Measurements from ENCODE around the gene ADAMTS3. TPM values are rescaled to one million over a fixed set of nuclear protein-coding genes. Genes with fewer than 3 reads are reported as not detected.

The ADAMTS3 gene
- polyA plus RNA-seq, 1 donor from 2014 or later = 0.20 TPM

DNA sequence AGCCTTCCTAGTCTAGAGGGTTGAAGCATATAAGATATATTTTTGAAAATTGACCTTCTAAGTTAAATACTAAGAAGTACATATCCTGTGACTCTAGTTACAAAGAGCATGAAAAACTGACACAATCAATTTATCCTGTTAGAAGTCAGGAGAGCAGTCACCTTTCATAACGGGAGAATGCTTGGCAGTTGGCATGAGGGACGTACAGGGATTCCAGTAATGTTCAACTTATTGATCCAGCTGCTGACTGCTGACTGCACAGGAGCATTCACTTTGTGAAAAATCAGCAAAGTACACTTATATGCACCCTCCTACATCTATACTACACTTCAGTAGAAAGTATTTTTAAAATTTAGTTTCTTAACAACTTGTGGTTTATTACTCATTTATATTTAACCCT is 4.2 kb downstream of the ADAMTS3 start:
- H3K9ac ChIP-seq (ENCODE audit: low read length) = no peak overlapping the region

DNA sequence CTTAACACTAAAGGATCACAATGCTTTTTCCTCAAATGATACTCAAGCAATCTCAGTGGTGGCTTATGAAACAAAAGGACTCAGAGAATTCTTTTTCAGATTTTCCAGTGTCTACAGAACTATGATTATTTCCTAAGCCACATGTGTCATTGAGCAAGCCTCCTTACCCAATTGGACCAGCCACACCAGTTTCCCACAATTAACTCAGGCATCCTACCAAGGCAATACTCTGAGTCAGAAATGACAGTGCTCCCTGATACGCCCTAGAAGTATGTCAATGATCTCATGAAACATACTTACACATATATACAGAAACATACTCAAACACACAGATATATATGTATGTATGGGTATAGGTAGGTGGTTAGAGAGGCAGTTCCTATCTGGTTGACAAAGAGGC is 4.8 kb downstream of the ADAMTS3 start:
- Histone ChIP-seq H3K9me3 (ENCODE audit: low read length) (no peaks in the 10 kb centered on the region), H3F3A (ENCODE audit: insufficient read depth, low read length, poor library complexity, severe bottlenecking) (no peaks in the 10 kb centered on the region), H2AFZ (ENCODE audit: low read depth, low read length) (no peak overlapping the region), H3K79me2 (replicated peaks; ENCODE audit: insufficient read depth, low read length) (no peaks in the 10 kb centered on the region), H3K27ac (ENCODE audit: low read length) (no peak overlapping the region), H4K20me1 (ENCODE audit: insufficient read depth) (no peaks in the 10 kb centered on the region), H3K9ac (ENCODE audit: low read length) (no peak overlapping the region), H3K9me2 (ENCODE audit: insufficient read depth, low read length) (no peaks in the 10 kb centered on the region), H3K4me2 (ENCODE audit: low read length) (no peak overlapping the region), H3K4me3 (ENCODE audit: low read length) (no peak overlapping the region), H3K27me3 (ENCODE audit: insufficient read depth, low read depth, low read length) (peaks cover 20% of the 10 kb centered on the region), H3K36me3 (ENCODE audit: insufficient read depth, low read length) (no peaks in the 10 kb centered on the region)
- TF ChIP-seq, protein P1, sequence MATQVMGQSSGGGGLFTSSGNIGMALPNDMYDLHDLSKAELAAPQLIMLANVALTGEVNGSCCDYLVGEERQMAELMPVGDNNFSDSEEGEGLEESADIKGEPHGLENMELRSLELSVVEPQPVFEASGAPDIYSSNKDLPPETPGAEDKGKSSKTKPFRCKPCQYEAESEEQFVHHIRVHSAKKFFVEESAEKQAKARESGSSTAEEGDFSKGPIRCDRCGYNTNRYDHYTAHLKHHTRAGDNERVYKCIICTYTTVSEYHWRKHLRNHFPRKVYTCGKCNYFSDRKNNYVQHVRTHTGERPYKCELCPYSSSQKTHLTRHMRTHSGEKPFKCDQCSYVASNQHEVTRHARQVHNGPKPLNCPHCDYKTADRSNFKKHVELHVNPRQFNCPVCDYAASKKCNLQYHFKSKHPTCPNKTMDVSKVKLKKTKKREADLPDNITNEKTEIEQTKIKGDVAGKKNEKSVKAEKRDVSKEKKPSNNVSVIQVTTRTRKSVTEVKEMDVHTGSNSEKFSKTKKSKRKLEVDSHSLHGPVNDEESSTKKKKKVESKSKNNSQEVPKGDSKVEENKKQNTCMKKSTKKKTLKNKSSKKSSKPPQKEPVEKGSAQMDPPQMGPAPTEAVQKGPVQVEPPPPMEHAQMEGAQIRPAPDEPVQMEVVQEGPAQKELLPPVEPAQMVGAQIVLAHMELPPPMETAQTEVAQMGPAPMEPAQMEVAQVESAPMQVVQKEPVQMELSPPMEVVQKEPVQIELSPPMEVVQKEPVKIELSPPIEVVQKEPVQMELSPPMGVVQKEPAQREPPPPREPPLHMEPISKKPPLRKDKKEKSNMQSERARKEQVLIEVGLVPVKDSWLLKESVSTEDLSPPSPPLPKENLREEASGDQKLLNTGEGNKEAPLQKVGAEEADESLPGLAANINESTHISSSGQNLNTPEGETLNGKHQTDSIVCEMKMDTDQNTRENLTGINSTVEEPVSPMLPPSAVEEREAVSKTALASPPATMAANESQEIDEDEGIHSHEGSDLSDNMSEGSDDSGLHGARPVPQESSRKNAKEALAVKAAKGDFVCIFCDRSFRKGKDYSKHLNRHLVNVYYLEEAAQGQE (IDR thresholded peaks at IDR 0.05; ENCODE audit: borderline replicate concordance) = no peak
- TF ChIP-seq EZH2 (IDR thresholded peaks at IDR 0.05; ENCODE audit: borderline replicate concordance, insufficient read depth, low read length, poor library complexity, severe bottlenecking) = no peak
- no peak for TF ChIP-seq MXI1 (conservative IDR thresholded peaks at IDR 0.05; ENCODE audit: poor library complexity, severe bottlenecking)
- TF ChIP-seq TAF1 (IDR thresholded peaks at IDR 0.05; ENCODE audit: low read depth) = no peak
- no peak for TF ChIP-seq POLR2AphosphoS5 (IDR thresholded peaks at IDR 0.05)
- TF ChIP-seq EP300 (conservative IDR thresholded peaks at IDR 0.05; ENCODE audit: poor library complexity, severe bottlenecking) = no peak
- no peak for TF ChIP-seq RAD21 (conservative IDR thresholded peaks at IDR 0.05)

More for the DNA sequence above, 4.2 kb downstream of the ADAMTS3 start:
- Histone ChIP-seq H3K27ac (ENCODE audit: low read length) (no peak overlapping the region), H2AFZ (ENCODE audit: low read depth, low read length) (no peak overlapping the region), H3K9me2 (ENCODE audit: insufficient read depth, low read length) (no peaks in the 10 kb centered on the region), H4K20me1 (ENCODE audit: insufficient read depth) (no peaks in the 10 kb centered on the region), H3F3A (ENCODE audit: insufficient read depth, low read length, poor library complexity, severe bottlenecking) (no peaks in the 10 kb centered on the region), H3K79me2 (replicated peaks; ENCODE audit: insufficient read depth, low read length) (no peaks in the 10 kb centered on the region), H3K4me3 (ENCODE audit: low read length) (no peak overlapping the region), H3K36me3 (ENCODE audit: insufficient read depth, low read length) (no peaks in the 10 kb centered on the region), H3K27me3 (ENCODE audit: insufficient read depth, low read depth, low read length) (peaks cover 25% of the 10 kb centered on the region), H3K4me2 (ENCODE audit: low read length) (no peak overlapping the region), H3K9me3 (ENCODE audit: low read length) (no peaks in the 10 kb centered on the region)
- TF ChIP-seq MXI1 (conservative IDR thresholded peaks at IDR 0.05; ENCODE audit: poor library complexity, severe bottlenecking) = no peak

DNA sequence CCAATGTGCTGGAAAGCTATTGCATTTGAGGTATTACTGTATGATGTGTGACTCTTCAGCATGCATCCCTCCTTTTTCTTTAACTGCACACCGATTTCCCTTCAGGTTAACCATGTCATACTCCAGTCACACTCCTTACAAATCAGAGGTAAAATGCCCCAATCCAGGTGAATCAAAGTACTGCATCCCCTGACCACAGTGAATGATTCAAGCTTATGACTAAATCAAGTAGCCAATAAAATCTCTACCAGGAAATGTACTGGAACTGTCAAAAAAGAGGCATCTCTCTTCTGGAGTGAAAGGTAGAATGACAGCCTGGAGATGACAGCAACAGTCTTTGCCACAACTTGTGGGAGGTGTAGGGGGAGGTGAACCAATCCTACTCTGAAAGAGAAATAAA is 10.4 kb downstream of the ADAMTS3 start:
- Histone ChIP-seq H3K27me3 (ENCODE audit: insufficient read depth, low read depth, low read length) (no peaks in the 10 kb centered on the region), H3K4me3 (ENCODE audit: low read length) (no peak overlapping the region), H3K9me2 (ENCODE audit: insufficient read depth, low read length) (no peaks in the 10 kb centered on the region), H3F3A (ENCODE audit: insufficient read depth, low read length, poor library complexity, severe bottlenecking) (no peaks in the 10 kb centered on the region), H3K9ac (ENCODE audit: low read length) (no peak overlapping the region), H2AFZ (ENCODE audit: low read depth, low read length) (no peak overlapping the region), H3K27ac (ENCODE audit: low read length) (no peak overlapping the region), H3K4me2 (ENCODE audit: low read length) (no peak overlapping the region), H3K36me3 (ENCODE audit: insufficient read depth, low read length) (no peaks in the 10 kb centered on the region), H4K20me1 (ENCODE audit: insufficient read depth) (no peaks in the 10 kb centered on the region), H3K79me2 (replicated peaks; ENCODE audit: insufficient read depth, low read length) (no peaks in the 10 kb centered on the region), H3K9me3 (ENCODE audit: low read length) (no peaks in the 10 kb centered on the region)
- TF ChIP-seq EP300 (conservative IDR thresholded peaks at IDR 0.05; ENCODE audit: poor library complexity, severe bottlenecking) (no peak), MXI1 (conservative IDR thresholded peaks at IDR 0.05; ENCODE audit: poor library complexity, severe bottlenecking) (no peak), RAD21 (conservative IDR thresholded peaks at IDR 0.05) (no peak), POLR2AphosphoS5 (IDR thresholded peaks at IDR 0.05) (no peak), EZH2 (IDR thresholded peaks at IDR 0.05; ENCODE audit: borderline replicate concordance, insufficient read depth, low read length, poor library complexity, severe bottlenecking) (no peak), SMC3 (conservative IDR thresholded peaks at IDR 0.05; ENCODE audit: poor library complexity) (no peak), TAF1 (IDR thresholded peaks at IDR 0.05; ENCODE audit: low read depth) (no peak)
- TF ChIP-seq, protein P1 (IDR thresholded peaks at IDR 0.05; ENCODE audit: borderline replicate concordance) = no peak
- TF ChIP-seq, protein P2, sequence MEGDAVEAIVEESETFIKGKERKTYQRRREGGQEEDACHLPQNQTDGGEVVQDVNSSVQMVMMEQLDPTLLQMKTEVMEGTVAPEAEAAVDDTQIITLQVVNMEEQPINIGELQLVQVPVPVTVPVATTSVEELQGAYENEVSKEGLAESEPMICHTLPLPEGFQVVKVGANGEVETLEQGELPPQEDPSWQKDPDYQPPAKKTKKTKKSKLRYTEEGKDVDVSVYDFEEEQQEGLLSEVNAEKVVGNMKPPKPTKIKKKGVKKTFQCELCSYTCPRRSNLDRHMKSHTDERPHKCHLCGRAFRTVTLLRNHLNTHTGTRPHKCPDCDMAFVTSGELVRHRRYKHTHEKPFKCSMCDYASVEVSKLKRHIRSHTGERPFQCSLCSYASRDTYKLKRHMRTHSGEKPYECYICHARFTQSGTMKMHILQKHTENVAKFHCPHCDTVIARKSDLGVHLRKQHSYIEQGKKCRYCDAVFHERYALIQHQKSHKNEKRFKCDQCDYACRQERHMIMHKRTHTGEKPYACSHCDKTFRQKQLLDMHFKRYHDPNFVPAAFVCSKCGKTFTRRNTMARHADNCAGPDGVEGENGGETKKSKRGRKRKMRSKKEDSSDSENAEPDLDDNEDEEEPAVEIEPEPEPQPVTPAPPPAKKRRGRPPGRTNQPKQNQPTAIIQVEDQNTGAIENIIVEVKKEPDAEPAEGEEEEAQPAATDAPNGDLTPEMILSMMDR (IDR thresholded peaks at IDR 0.05; ENCODE audit: poor library complexity, severe bottlenecking) = no peak
